Measurements from ENCODE around the gene SCAPER. TPM values are rescaled to one million over a fixed set of nuclear protein-coding genes. Genes with fewer than 3 reads are reported as not detected.

The SCAPER gene
- total and polyA plus RNA-seq, 4 donors = 3.3 to 18.0 (median 9.9) TPM

- no peak for TF ChIP-seq ZBTB33 (IDR thresholded peaks at IDR 0.05)
- TF ChIP-seq MAX (IDR thresholded peaks at IDR 0.05) = no peak
- no peak for TF ChIP-seq CTCF (IDR thresholded peaks at IDR 0.05; ENCODE audit: low read depth, low read length, missing input control)
- TF ChIP-seq JUND (IDR thresholded peaks at IDR 0.05) = no peak
- TF ChIP-seq GABPA (IDR thresholded peaks at IDR 0.05 in 1 of 2, conservative IDR thresholded peaks at IDR 0.05 in 1 of 2) = no peak
- no peak for TF ChIP-seq FOXA1 (IDR thresholded peaks at IDR 0.05)
Observed at GRCh38 chr15:76844096-76844495, 61.0 kb downstream of the SCAPER start (continued).

- 81% methylated on average over 1 of the region's 1 CpG for WGBS
- H3K27me3 ChIP-seq (ENCODE audit: control insufficient read depth in 4 of 4, insufficient read depth in 4 of 4, low read length in 3 of 4) = no peaks in the 10 kb centered on the region
- no peak overlapping the region for H3K4me3 ChIP-seq (ENCODE audit: low read depth in 1 of 3, low read length in 3 of 3)
- H3K27ac ChIP-seq (ENCODE audit: low read depth in 1 of 2, low read length in 2 of 2) = no peak overlapping the region
- H3K36me3 ChIP-seq (ENCODE audit: control insufficient read depth in 4 of 4, insufficient read depth in 3 of 4, low read depth in 1 of 4, low read length in 3 of 4) = no peaks in the 10 kb centered on the region
- H3K9ac ChIP-seq (ENCODE audit: low read depth in 1 of 2, low read length in 2 of 2) = no peak overlapping the region
- H3K9me3 ChIP-seq (ENCODE audit: control insufficient read depth in 4 of 4, low read length in 3 of 4) = no peaks in the 10 kb centered on the region
- H3K4me1 ChIP-seq (ENCODE audit: control insufficient read depth in 4 of 4, insufficient read depth in 4 of 4, low read length in 3 of 4) = no peaks in the 10 kb centered on the region
- DNase-seq (ENCODE audit: low spot score) = no peak
- TF ChIP-seq REST (IDR thresholded peaks at IDR 0.05) (no peak), GABPA (IDR thresholded peaks at IDR 0.05 in 1 of 2, conservative IDR thresholded peaks at IDR 0.05 in 1 of 2) (no peak), JUND (IDR thresholded peaks at IDR 0.05) (no peak), FOXA1 (IDR thresholded peaks at IDR 0.05) (no peak), RXRA (IDR thresholded peaks at IDR 0.05) (no peak), YY1 (IDR thresholded peaks at IDR 0.05) (no peak)
Observed at GRCh38 chr15:76843269-76843668, 61.9 kb downstream of the SCAPER start.

- no peaks in the 10 kb centered on the region for H3K9me3 ChIP-seq (ENCODE audit: control insufficient read depth in 4 of 4, low read length in 3 of 4)
- H3K27ac ChIP-seq (ENCODE audit: low read depth in 1 of 2, low read length in 2 of 2) = no peak overlapping the region
- TF ChIP-seq NR2F2 (IDR thresholded peaks at IDR 0.05) = no peak
- peak; percentile 46 for TF ChIP-seq CTCF (IDR thresholded peaks at IDR 0.05; ENCODE audit: low read depth, low read length, missing input control)
- no peak for TF ChIP-seq ZBTB33 (IDR thresholded peaks at IDR 0.05)
- peak; percentile 69 to 77 for TF ChIP-seq RAD21 (IDR thresholded peaks at IDR 0.05)
- no peak for TF ChIP-seq EGR1 (IDR thresholded peaks at IDR 0.05; ENCODE audit: low read depth in 2 of 2)
- no peak for DNase-seq (ENCODE audit: low spot score)
- H3K36me3 ChIP-seq (ENCODE audit: control insufficient read depth in 4 of 4, insufficient read depth in 3 of 4, low read depth in 1 of 4, low read length in 3 of 4) = no peaks in the 10 kb centered on the region
- no peak overlapping the region for H3K4me3 ChIP-seq (ENCODE audit: low read depth in 1 of 3, low read length in 3 of 3)
- no peaks in the 10 kb centered on the region for H3K27me3 ChIP-seq (ENCODE audit: control insufficient read depth in 4 of 4, insufficient read depth in 4 of 4, low read length in 3 of 4)
- WGBS = 67% methylated on average over 5 of the region's 5 CpGs
- no peaks in the 10 kb centered on the region for H3K4me1 ChIP-seq (ENCODE audit: control insufficient read depth in 4 of 4, insufficient read depth in 4 of 4, low read length in 3 of 4)
- H3K9ac ChIP-seq (ENCODE audit: low read depth in 1 of 2, low read length in 2 of 2) = no peak overlapping the region
Observed at GRCh38 chr15:76840830-76841460, 64.2 kb downstream of the SCAPER start.
